SK-N-DZ (cell line): ENCODE results near the gene SHANK1. TPM values are rescaled to one million over a fixed set of nuclear protein-coding genes. Genes with fewer than 3 reads are reported as not detected.
"Not testable (repeated sequence)": the region's sequence is repeated elsewhere in the genome, so short reads cannot be mapped to it uniquely, and the experiment has no call there.

Experiments used
- DNase-seq: peaks from one replicate; pipeline ENCODE4 v3.0.0-alpha.2; 2015; ENCODE audit warnings: low spot score
- polyA plus RNA-seq, 2 experiments: library from polyadenylated mRNA; depleted of rRNA; stranded (reverse); fragments of >200 nt; gene quantifications; 2 replicates each; pipeline ENCODE4 v1.2.3, GENCODE V29; 2014

SHANK1 gene
- 0.54 and 2.1 TPM in 2 replicates for polyA plus RNA-seq (2014; cell fraction: cytosol; rRNA removed)
- polyA plus RNA-seq (2014; cell fraction: nucleus; rRNA removed), result 1.2 and 5.0 TPM in 2 replicates

GRCh38 chr19:50719566-50719965, at the start of gene SHANK1:
SHANK1 (minus strand) TSS chr19:50719802; CDS start chr19:50716919, 2,883 bp downstream.
- no peak for DNase-seq

- no peak for DNase-seq
Measured at GRCh38 chr19:50768277-50768676, 48.7 kb upstream of the SHANK1 start.

- not testable (repeated sequence) for DNase-seq
Measured at GRCh38 chr19:50767263-50767662, 47.7 kb upstream of the SHANK1 start.

GRCh38 chr19:50766746-50767145, 47.1 kb upstream of the SHANK1 start:
- DNase-seq, result not testable (repeated sequence)

GRCh38 chr19:50764409-50764808, 44.8 kb upstream of the SHANK1 start:
- DNase-seq, result no peak

GRCh38 chr19:50763521-50763920, 43.9 kb upstream of the SHANK1 start:
- DNase-seq, result not testable (repeated sequence)

- not testable (repeated sequence) for DNase-seq
Measured at GRCh38 chr19:50761501-50761900, 41.9 kb upstream of the SHANK1 start.

- peak; percentile 35 for DNase-seq
Measured at GRCh38 chr19:50759886-50760285, 40.3 kb upstream of the SHANK1 start.

GRCh38 chr19:50759076-50759475, 39.5 kb upstream of the SHANK1 start:
- DNase-seq, result not testable (repeated sequence)

GRCh38 chr19:50757624-50758023, 38.0 kb upstream of the SHANK1 start:
- DNase-seq, result not testable (repeated sequence)

- not testable (repeated sequence) for DNase-seq
Measured at GRCh38 chr19:50756244-50756643, 36.6 kb upstream of the SHANK1 start.

- DNase-seq, result no peak
Measured at GRCh38 chr19:50753879-50754278, 34.3 kb upstream of the SHANK1 start.

- peak; percentile 26 for DNase-seq
Measured at GRCh38 chr19:50750010-50750409, 30.4 kb upstream of the SHANK1 start.

GRCh38 chr19:50749490-50749889, 29.9 kb upstream of the SHANK1 start:
- no peak for DNase-seq

GRCh38 chr19:50747141-50747540, 27.5 kb upstream of the SHANK1 start:
- not testable (repeated sequence) for DNase-seq

GRCh38 chr19:50745221-50745620, 25.6 kb upstream of the SHANK1 start:
- no peak for DNase-seq

GRCh38 chr19:50743537-50743936, 23.9 kb upstream of the SHANK1 start:
- DNase-seq, result no peak

GRCh38 chr19:50741179-50741933, 21.8 kb upstream of the SHANK1 start:
- DNase-seq, result no peak

GRCh38 chr19:50739914-50740426, 20.4 kb upstream of the SHANK1 start:
- no peak for DNase-seq

GRCh38 chr19:50739132-50739913, 19.7 kb upstream of the SHANK1 start:
- DNase-seq, result no peak

- DNase-seq, result no peak
Measured at GRCh38 chr19:50736338-50736737, 16.7 kb upstream of the SHANK1 start.

- DNase-seq, result no peak
Measured at GRCh38 chr19:50735869-50736268, 16.3 kb upstream of the SHANK1 start.
